ENCODE measurements around the gene FAM120C.

FAM120C gene

GRCh38 chrX:54093159-54093558 lies 89.9 kb downstream of the FAM120C start:
- Histone ChIP-seq H2AFZ (no peak overlapping the region), H3K79me2 (no peaks in the 10 kb centered on the region)
- TF ChIP-seq, protein P1, sequence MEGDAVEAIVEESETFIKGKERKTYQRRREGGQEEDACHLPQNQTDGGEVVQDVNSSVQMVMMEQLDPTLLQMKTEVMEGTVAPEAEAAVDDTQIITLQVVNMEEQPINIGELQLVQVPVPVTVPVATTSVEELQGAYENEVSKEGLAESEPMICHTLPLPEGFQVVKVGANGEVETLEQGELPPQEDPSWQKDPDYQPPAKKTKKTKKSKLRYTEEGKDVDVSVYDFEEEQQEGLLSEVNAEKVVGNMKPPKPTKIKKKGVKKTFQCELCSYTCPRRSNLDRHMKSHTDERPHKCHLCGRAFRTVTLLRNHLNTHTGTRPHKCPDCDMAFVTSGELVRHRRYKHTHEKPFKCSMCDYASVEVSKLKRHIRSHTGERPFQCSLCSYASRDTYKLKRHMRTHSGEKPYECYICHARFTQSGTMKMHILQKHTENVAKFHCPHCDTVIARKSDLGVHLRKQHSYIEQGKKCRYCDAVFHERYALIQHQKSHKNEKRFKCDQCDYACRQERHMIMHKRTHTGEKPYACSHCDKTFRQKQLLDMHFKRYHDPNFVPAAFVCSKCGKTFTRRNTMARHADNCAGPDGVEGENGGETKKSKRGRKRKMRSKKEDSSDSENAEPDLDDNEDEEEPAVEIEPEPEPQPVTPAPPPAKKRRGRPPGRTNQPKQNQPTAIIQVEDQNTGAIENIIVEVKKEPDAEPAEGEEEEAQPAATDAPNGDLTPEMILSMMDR (IDR thresholded peaks at IDR 0.05) = no peak

GRCh38 chrX:54090880-54091279 lies 92.2 kb downstream of the FAM120C start:
- H3K27me3 ChIP-seq (ENCODE audit: control insufficient read depth, insufficient read depth, low read length) = no peaks in the 10 kb centered on the region
- H3K79me2 ChIP-seq = no peaks in the 10 kb centered on the region
- H3K4me3 ChIP-seq (ENCODE audit: low read depth, low read length) = no peak overlapping the region
- no peak overlapping the region for H2AFZ ChIP-seq
- H3K9me3 ChIP-seq (ENCODE audit: control insufficient read depth, low read length) = no peaks in the 10 kb centered on the region
- no peaks in the 10 kb centered on the region for H3K4me1 ChIP-seq
- H3K4me2 ChIP-seq (ENCODE audit: low read length) = no peak overlapping the region
- TF ChIP-seq, protein P1 (IDR thresholded peaks at IDR 0.05) = no peak
- H3K27ac ChIP-seq = no peak overlapping the region
- no peaks in the 10 kb centered on the region for H3K36me3 ChIP-seq (ENCODE audit: control insufficient read depth, insufficient read depth, low read length)
- H3K9ac ChIP-seq = no peak overlapping the region

More at GRCh38 chrX:54093159-54093558, 89.9 kb downstream of the FAM120C start:
- no peaks in the 10 kb centered on the region for H3K27me3 ChIP-seq (ENCODE audit: control insufficient read depth, insufficient read depth, low read length)
- no peak overlapping the region for H3K9ac ChIP-seq
- no peak overlapping the region for H3K27ac ChIP-seq
- H3K4me2 ChIP-seq (ENCODE audit: low read length) = no peak overlapping the region
- H3K4me1 ChIP-seq = no peaks in the 10 kb centered on the region
- H3K9me3 ChIP-seq (ENCODE audit: control insufficient read depth, low read length) = no peaks in the 10 kb centered on the region
- no peaks in the 10 kb centered on the region for H3K36me3 ChIP-seq (ENCODE audit: control insufficient read depth, insufficient read depth, low read length)
- no peak overlapping the region for H3K4me3 ChIP-seq (ENCODE audit: low read depth, low read length)

DNA sequence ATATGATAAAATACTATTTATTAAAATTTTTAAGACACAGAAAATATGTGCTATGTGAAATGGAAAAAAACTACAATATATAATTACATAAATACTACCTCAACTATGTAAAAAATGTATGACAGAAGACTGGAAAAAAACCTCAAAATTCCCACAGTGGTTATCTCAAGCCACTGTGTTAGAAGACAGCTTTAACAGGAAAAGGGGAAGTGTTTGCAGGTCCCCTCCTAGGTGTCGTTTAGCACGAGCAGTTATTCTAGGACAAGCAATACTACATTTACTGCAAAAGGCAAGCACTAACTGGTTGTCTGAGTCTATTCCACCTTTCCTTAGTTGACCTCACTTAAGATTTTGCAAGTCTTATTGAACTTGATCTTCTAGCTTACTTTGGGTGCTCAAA lies 93.9 kb downstream of the FAM120C start:
- H3K4me2 ChIP-seq (ENCODE audit: low read length) = no peak overlapping the region
- TF ChIP-seq, protein P1 (IDR thresholded peaks at IDR 0.05) = no peak
- H3K9me3 ChIP-seq (ENCODE audit: control insufficient read depth, low read length) = no peaks in the 10 kb centered on the region
- H3K4me3 ChIP-seq (ENCODE audit: low read depth, low read length) = no peak overlapping the region
- H3K36me3 ChIP-seq (ENCODE audit: control insufficient read depth, insufficient read depth, low read length) = no peaks in the 10 kb centered on the region
- no peaks in the 10 kb centered on the region for H3K27me3 ChIP-seq (ENCODE audit: control insufficient read depth, insufficient read depth, low read length)
- no peaks in the 10 kb centered on the region for H3K79me2 ChIP-seq
- no peak overlapping the region for H2AFZ ChIP-seq
- H3K4me1 ChIP-seq = no peaks in the 10 kb centered on the region
- no peak overlapping the region for H3K27ac ChIP-seq
- no peak overlapping the region for H3K9ac ChIP-seq

GRCh38 chrX:54087661-54088060 lies 95.4 kb downstream of the FAM120C start:
- Histone ChIP-seq H3K4me2 (ENCODE audit: low read length) (no peak overlapping the region), H3K9ac (no peak overlapping the region), H3K4me1 (no peaks in the 10 kb centered on the region), H3K27me3 (ENCODE audit: control insufficient read depth, insufficient read depth, low read length) (no peaks in the 10 kb centered on the region), H3K36me3 (ENCODE audit: control insufficient read depth, insufficient read depth, low read length) (no peaks in the 10 kb centered on the region), H2AFZ (no peak overlapping the region), H3K79me2 (no peaks in the 10 kb centered on the region), H3K27ac (no peak overlapping the region), H3K4me3 (ENCODE audit: low read depth, low read length) (no peak overlapping the region), H3K9me3 (ENCODE audit: control insufficient read depth, low read length) (no peaks in the 10 kb centered on the region)
- TF ChIP-seq, protein P1 (IDR thresholded peaks at IDR 0.05) = no peak

DNA sequence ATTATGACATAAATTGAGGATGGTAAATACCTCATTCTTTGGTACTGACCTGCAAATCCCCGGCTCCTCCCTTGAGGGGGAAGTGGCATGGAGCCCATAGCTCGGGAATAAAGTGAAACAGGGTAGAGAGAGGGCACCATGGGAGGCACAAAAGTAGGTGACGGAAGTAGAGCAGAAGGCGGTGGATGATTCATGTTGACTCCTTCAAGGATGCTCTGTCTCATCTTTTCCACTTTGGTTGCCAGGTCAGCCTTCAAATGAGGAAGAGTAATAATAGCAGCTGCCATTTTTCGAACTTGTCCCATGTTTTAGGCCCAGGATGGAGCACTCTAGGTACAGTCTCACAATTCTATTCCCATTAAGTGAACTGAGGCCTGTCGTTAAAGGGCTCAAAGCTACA lies 97.4 kb downstream of the FAM120C start:
- Histone ChIP-seq H3K4me2 (ENCODE audit: low read length) (no peak overlapping the region), H3K4me1 (no peaks in the 10 kb centered on the region), H3K27ac (no peak overlapping the region), H3K36me3 (ENCODE audit: control insufficient read depth, insufficient read depth, low read length) (no peaks in the 10 kb centered on the region), H3K9ac (no peak overlapping the region), H3K27me3 (ENCODE audit: control insufficient read depth, insufficient read depth, low read length) (no peaks in the 10 kb centered on the region), H2AFZ (no peak overlapping the region), H3K79me2 (no peaks in the 10 kb centered on the region), H3K9me3 (ENCODE audit: control insufficient read depth, low read length) (no peaks in the 10 kb centered on the region), H3K4me3 (ENCODE audit: low read depth, low read length) (no peak overlapping the region)
- TF ChIP-seq, protein P1 (IDR thresholded peaks at IDR 0.05) = no peak
